ELR (cell line): ENCODE results near the gene OBSCN.
A peak's percentile ranks its signal among the peaks of the same experiment; 100 is the strongest.

ENCODE experiments used
- DNase-seq: peaks from one replicate; pipeline ENCODE4 v3.0.0-alpha.2; 2015; ENCODE audit warnings: low read depth

Gene OBSCN

DNA sequence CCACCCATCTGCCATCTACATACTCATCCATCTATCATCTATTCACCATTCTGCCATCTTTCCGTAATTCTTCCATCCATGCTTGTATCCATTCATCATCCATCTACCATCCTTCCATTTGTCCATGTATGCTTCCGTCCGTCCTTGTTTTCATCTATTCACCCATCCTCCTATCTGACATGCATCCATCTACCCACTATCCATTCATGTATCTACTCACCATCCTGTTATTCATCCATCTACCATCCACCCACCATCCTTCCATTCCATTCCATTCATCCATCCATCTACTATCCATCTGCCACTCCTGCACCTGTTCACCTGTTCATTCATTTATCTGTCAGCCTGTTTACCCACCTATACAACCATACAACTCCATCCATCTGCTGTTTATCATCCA, 112.5 kb downstream of the OBSCN start:
- DNase-seq: no peak

DNA sequence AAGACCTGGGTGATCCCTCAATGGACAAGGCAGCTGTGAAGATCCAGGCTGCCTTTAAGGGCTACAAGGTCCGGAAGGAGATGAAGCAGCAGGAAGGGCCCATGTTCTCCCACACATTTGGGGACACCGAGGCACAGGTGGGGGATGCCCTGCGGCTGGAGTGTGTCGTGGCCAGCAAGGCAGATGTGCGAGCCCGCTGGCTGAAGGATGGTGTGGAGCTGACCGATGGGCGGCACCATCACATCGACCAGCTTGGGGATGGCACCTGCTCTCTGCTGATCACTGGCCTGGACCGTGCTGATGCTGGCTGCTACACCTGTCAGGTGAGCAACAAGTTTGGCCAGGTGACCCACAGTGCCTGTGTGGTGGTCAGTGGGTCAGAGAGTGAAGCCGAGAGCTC, 113.6 kb downstream of the OBSCN start:
- DNase-seq: no peak

DNA sequence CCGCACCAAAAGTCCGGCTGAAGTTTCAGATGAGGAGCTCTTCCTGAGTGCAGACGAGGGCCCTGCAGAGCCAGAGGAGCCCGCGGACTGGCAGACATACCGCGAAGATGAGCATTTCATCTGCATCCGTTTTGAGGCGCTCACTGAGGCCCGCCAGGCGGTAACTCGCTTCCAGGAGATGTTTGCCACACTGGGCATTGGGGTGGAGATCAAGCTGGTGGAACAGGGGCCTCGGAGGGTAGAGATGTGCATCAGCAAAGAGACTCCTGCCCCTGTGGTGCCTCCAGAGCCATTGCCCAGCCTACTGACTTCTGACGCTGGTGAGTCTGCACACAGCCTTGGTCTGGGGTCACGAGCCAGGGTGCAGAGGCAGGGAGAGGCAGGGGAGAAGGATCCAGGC, 114.1 kb downstream of the OBSCN start:
- DNase-seq: no peak

DNA sequence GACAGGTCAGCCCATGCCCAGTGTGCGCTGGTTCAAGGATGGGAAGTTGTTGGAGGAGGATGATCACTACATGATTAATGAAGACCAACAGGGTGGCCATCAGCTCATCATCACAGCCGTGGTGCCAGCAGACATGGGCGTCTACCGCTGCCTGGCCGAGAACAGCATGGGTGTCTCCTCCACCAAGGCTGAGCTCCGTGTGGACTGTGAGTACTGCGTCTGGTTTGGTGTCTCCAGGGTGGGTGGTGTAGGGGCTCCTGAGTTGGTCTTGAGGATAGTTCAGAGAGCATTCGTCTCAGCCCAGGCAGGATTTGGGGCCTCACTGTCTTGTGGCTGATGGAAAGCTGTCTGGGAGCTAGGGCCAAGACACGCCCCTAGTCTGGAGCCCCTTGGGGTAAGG, 115.6 kb downstream of the OBSCN start:
- DNase-seq: no peak

DNA sequence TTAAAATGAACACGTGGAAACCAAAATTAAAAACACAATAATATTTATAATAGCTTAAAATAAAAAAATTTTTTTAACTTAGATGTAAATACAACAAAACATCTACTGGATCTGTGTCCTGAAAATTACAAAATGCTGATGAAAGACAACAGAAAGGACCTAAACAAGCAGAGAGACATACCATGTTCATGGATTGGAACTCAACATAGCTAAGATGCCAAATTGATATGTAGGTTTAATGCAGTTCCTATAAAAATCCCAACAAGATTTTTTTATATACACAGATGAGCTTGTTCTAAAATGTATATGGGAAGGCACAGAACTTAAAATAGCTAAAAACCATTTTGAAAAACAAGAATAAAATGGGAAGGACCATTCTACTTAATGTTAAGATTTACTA, 117.4 kb downstream of the OBSCN start:
- DNase-seq: no peak

DNA sequence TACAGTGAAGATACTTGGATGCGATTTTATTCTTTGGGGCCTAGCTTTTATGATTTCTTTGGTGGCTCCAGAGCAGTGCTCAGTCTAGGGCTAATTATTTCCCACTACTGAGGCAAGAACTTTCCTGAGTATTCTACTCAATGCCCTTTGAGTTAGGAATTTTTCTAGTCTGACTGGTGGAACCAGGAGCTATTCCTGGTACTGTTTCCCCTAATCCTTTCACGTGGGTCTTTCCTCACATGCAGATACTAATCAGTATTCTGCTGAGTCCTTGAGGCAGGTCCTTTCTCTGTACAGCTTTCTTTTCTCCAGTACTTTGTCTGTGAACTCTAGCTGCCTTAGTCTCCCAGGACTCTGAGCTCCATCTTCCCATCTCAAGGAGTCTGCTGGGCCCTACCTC, 122.0 kb downstream of the OBSCN start:
- DNase-seq: no peak

DNA sequence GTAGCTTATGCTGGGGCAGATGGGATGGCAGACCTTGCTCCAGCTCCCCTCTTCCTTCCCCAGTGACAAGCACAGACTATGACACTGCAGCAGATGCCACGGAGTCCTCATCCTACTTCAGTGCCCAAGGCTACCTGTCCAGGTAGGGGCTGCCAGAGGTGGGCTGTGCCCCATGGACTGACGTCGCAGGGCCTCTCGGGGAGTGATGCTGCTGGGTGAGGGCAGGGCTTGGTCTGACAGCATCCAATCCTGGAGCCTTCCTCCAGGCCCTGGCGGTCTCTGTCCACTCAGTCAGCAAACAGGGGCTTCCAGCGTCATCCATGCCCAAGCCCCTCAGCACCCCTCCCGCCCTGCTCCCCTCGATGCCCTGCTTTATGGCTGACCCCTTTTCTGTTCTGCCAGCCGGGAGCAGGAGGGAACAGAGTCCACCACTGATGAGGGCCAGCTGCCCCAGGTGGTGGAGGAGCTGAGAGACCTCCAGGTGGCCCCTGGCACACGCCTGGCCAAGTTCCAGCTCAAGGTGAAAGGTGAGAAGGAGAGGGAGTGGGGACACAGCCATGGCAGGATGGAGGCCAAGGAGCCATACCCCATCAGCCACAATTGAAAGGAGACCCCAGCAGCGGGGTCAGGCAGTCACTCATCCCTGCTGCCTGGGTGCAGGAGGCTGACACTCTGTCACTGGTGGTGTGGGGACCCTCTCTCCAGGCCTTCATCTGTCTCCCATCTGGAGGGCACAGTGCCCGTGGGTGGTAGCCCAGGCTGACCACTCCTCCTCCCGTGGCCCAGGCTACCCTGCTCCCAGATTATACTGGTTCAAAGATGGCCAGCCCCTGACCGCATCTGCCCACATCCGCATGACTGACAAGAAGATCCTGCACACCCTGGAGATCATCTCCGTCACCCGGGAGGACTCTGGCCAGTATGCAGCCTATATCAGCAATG, 125.2 kb downstream of the OBSCN start:
- no peak for DNase-seq

DNA sequence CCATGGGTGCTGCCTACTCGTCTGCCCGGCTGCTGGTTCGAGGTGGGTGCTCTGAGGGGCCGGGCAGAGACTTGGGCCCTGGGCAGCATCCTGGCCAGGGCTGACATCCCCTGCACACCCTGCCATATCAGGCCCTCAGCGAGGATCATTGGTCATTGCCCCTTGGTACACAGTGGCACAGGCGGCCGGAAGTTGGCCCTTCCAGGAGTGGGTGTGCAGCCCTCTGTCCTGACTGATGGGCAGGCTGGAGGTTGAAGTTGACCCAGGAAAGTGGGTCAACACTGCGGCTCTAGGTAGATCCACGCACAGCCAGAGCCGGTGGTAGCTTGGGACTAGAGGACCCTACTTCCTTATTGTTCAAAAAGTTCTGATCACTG, 125.9 kb downstream of the OBSCN start:
- DNase-seq: no peak

DNA sequence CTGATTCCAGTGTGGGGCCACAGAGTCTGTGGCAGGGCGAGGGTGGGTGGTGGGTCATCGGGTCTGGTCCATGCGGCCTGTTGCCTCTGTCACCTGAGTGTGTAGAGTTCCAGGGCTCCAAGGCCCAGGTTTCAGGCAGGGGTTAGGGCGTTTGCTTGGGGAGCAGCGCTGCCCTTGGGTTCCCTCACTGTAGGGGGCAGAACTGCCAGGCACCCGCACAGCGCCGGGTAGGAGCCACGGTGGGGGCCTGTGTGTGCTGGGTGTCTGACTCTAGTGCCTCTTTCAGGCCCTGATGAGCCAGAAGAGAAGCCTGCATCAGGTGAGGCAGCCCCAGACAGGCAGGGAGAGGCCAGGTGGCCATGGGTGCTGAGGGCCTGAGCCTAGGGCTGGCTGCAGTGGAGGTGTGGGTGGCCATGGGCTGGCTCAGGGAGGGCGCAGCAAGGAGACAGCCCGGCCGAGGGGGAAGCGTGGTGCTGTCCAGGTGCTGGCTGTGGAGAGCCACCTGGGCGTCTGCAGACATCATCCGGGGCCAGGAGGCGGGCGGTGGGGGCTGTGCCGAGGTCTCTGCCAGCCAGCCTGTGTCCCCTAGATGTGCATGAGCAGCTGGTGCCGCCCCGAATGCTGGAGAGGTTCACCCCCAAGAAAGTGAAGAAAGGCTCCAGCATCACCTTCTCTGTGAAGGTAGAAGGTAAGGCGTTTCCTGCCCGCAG, 126.5 kb downstream of the OBSCN start:
- no peak for DNase-seq

DNA sequence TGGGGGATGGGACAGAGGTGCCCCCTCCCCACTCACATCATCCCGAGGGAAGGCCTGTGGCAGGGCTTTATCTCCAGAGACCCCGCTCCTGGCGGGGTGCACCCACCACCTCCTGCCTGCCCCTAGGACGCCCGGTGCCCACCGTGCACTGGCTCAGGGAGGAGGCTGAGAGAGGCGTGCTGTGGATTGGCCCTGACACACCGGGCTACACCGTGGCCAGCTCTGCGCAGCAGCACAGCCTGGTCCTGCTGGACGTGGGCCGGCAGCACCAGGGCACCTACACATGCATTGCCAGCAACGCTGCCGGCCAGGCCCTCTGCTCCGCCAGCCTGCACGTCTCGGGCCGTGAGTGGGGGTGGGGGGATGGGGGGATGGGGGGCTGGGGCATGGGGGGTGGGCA, 127.1 kb downstream of the OBSCN start:
- no peak for DNase-seq

DNA sequence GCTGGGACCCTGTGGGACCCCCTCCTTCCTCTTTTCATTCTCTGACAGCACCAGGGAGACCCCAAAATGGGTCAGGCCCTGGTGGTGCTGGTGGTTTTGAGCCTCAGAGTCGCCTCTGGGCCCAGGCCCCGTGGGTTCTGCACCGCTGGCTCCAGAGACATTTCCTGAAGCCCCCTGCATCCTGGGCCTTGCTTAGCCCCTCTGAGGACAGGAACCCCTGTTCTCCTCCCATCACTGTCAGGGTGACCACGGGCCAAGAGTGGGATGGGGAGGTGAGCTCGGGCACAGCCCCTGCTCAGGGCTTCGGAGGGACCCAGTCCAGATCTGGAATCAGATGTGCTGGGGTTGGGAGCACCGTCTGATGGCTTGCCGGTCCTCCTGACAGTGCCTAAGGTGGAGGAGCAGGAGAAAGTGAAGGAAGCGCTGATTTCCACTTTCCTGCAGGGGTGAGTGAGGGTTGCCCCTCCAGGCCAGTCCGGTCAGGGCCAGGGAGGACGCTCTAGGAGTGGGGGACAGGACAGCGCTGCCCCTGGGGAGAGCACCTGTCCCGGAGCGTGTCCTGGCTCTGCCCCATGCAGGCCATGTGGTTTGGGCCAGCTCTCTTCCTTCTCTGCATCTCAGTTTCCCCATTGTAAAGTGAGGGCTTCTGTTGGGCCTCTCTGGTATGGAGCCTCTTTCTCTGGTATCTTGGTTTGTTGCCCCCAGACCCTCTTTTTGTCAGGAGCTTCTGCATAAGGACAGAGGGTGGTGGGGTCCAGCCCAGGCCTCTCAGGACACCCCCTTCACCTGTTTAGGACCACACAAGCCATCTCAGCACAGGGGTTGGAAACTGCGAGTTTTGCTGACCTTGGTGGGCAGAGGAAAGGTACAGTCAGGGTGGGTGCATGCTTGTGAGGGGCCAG, 127.8 kb downstream of the OBSCN start:
- no peak for DNase-seq

DNA sequence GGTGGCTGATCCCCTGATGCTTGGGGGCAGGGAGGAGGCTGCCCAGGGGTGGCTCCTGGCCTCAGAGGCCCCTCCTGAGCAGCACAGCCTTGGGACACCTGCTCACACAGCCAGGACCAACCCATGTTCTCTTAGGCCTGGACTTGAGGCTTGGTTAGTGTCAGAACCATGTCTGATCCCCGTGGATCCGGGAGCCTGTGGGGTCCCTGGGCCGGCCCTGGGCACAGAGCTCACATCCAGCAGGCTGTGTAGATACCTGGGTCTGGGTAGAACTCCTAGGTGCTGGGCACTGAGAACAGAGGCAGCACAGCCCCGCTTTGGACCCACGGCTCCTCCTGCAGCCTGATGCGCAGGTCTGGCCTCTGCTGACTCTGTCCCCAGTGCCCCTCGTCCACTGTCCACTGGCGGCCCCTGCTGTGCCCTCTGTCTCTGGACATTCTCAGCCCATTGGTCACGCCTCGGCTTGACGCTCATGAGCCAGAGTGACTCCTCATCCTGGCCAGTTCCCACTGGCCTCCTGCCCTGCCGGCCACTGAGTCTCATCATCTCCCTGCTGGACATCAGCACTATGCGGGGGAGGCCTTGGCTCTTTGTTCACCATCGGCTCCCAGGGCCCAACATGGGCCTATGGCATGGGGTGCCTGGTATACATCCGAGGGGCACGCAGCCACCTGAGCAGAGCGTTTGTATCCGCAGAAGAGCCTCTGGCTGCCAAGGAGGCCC, 128.6 kb downstream of the OBSCN start:
- DNase-seq: peak; percentile 43

DNA sequence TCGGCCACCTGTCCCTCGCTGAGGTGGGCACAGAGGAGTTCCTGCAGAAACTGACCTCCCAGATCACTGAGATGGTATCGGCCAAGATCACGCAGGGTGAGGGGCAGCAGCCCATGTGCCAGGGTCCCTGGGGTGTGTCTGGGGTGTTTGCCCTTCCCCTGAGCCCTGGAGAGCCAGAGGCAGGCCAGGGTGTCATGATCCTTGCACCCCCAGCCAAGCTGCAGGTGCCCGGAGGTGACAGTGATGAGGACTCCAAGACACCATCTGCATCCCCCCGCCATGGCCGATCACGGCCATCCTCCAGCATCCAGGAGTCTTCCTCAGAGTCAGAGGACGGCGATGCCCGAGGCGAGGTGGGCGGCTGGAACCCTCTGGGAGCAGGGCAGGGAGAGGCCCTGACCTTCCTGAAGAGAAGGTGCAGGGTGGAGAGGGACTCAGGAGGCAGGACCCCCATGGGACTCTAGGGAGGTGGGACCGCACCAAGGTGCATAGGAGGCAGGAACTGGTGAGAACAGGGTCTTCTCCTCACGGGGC, 129.3 kb downstream of the OBSCN start:
- no peak for DNase-seq

DNA sequence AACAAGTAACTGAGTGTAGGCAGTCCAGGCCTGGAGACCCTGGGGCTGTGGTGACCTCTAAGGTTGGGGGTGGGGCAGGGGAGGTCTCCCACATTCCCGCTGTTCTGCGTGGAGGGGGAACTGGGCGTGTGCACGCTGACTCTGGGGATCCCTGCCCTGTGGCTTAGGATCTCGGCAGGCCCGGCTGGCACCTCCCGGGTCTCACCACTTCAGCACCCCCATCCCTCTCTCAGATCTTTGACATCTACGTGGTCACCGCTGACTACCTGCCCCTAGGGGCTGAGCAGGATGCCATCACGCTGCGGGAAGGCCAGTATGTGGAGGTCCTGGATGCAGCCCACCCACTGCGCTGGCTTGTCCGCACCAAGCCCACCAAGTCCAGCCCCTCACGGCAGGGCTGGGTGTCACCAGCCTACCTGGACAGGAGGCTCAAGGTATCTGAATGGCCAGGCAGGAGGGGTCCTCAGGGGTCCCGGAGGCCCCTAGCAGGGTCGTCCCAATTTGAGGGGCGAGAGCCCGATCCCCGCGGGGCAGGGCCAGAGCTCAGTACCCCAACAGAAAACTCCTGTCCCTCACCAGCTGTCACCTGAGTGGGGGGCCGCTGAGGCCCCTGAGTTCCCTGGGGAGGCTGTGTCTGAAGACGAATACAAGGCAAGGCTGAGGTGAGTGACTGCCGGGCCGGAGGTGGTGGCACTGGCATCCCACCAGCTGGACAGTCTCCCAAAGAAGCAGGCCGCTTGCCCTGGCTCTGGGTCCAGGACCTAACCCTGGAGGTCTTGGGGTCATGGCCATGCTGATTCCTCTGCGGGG, 130.1 kb downstream of the OBSCN start:
- no peak for DNase-seq

DNA sequence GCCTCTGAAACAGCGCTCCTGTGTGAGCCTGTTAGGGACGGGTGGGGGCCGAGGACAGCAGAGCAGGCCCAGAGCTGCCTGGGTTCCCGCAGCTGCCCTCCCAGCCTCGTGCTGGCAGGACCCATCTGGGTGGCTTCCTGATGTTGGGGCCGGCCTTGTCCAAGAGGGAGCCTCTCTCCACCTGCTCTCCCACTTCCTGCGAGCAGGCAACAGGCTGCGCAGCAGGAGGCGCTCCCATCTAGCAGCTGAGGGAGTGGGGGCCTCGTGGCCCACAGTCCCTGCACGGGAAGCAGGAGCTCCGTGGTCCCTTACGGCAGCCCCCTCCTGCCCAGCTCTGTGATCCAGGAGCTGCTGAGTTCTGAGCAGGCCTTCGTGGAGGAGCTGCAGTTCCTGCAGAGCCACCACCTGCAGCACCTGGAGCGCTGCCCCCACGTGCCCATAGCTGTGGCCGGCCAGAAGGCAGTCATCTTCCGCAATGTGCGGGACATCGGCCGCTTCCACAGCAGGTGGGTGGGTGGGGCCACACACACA, 130.7 kb downstream of the OBSCN start:
- no peak for DNase-seq

DNA sequence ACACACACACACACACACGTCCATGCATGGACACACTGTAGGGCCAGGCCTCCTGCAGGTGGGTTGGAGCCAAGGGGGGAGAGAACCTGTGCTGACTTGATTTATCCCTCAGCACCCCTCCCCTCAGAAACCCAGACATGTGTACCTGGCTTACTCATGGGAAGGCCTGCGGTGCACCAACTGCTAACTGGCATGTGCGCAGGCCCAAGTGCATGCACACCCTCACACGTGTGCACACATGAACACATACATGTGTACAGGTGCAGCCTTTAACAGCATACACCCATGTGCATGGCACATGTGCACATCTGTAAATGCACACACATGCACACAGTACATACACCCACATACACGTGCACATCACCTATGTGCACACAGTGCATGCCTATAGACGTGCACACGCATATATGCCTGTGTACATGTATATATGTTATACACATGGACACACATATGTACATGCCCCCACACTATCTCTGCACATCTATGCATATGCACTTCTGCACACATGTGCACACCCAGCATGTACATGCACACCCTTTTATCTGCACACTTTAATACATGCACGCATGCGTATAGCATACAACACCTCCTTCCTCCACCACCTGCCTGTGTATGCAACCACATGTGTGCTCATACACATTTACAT, 131.3 kb downstream of the OBSCN start:
- DNase-seq: no peak

DNA sequence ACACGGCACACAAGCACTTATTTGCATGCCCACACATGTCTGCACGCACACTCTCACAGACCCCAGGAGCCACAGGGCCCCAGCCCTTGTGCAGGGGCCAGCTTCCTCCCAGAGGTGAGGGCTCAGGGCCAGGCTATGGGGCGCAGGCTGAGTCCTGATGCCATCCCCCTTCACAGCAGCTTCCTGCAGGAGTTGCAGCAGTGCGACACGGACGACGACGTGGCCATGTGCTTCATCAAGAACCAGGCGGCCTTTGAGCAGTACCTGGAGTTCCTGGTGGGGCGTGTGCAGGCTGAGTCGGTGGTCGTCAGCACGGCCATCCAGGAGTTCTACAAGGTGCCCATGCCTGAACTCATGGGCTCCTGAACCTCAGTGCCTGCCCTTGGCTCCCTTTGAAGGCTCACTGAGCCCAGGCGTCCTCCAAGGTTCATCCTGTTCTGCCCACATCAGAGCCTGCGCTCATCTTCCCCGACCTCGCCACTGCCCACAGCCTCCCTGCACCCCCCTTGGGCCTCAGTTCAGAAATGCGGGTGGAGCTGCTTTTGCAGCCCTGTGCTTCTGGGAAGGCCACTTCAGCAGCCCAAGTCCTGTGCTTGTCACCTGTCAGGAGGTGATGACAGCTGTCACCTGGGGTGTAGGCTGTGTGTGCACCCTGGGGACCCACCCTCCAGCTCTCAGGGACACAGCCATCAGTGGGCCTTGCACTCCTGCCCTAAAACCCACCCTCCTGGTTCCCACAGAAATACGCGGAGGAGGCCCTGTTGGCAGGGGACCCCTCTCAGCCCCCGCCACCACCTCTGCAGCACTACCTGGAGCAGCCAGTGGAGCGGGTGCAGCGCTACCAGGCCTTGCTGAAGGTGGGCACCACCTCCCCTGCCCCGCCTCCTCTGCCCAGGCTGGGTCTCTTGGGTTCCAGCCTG, 132.2 kb downstream of the OBSCN start:
- DNase-seq: no peak

DNA sequence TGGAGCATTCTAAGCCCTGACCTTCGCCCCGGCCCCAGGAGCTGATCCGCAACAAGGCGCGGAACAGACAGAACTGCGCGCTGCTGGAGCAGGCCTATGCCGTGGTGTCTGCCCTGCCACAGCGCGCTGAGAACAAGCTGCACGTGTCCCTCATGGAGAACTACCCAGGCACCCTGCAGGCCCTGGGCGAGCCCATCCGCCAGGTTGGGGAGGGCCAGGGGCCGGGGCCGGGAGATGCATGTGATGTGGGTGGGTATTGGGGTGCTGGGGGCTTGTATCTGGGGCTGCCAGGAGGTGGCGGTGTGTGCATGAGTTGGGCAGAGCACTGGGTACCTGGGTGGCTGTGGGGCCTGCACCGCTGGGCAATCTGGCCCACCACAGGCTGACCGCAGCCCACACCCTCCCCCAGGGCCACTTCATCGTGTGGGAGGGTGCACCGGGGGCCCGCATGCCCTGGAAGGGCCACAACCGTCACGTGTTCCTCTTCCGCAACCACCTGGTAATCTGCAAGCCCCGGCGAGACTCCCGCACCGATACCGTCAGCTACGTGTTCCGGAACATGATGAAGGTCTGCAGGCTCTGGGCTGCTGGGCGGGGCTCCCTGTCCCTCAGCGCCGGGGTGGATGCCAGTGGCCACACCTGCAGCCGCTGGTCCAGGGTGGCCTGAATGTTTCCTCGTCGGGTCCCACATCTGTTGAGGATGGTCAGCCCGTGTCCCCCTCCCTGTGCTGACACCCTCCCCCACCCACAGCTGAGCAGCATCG, 133.0 kb downstream of the OBSCN start:
- peak; percentile 5 for DNase-seq
